GM23248 (cell line): ENCODE data around the gene PXK. TPM values are rescaled to one million over a fixed set of nuclear protein-coding genes. Genes with fewer than 3 reads are reported as not detected.

Source experiments
- DNase-seq: peaks from one replicate; pipeline ENCODE4 v3.0.0-alpha.2; 2015
- H2AFZ ChIP-seq: fragments of 200-600 bp; sonication (generic); 2 replicates; pipeline ENCODE4 v1.6.1; 2016; ENCODE audit warnings: antibody characterized with exemption
- H3F3A ChIP-seq: fragments of 200-600 bp; sonication (generic); 2 replicates; pipeline ENCODE4 v1.6.1; 2016; ENCODE audit warnings: mild to moderate bottlenecking, antibody characterized with exemption, mixed run types; ENCODE audit not compliant: insufficient read depth
- H3K27ac ChIP-seq: fragments of 200-600 bp; sonication (generic); 2 replicates; pipeline ENCODE4 v1.5.1; 2016; ENCODE audit warnings: mild to moderate bottlenecking
- H3K27me3 ChIP-seq: fragments of 200-600 bp; sonication (generic); replicated peaks from 2 replicates; pipeline ENCODE4 v1.6.1; 2016; ENCODE audit warnings: mild to moderate bottlenecking; ENCODE audit not compliant: insufficient read depth
- H3K36me3 ChIP-seq: fragments of 200-600 bp; sonication (generic); 2 replicates; pipeline ENCODE4 v1.6.1; 2016; ENCODE audit warnings: low read depth, mild to moderate bottlenecking
- H3K4me1 ChIP-seq: fragments of 200-600 bp; sonication (generic); 2 replicates; pipeline ENCODE4 v1.6.1; 2016; ENCODE audit warnings: mild to moderate bottlenecking; ENCODE audit not compliant: insufficient read depth
- H3K4me2 ChIP-seq: fragments of 200-600 bp; sonication (generic); one replicate; pipeline ENCODE4 v1.6.1; 2016; ENCODE audit warnings: mild to moderate bottlenecking; ENCODE audit not compliant: unreplicated experiment
- H3K4me3 ChIP-seq: fragments of 200-600 bp; sonication (generic); 2 replicates; pipeline ENCODE4 v1.5.1; 2016; ENCODE audit warnings: mild to moderate bottlenecking
- H3K79me2 ChIP-seq: fragments of 200-600 bp; sonication (generic); 2 replicates; pipeline ENCODE4 v1.6.1; 2016; ENCODE audit warnings: mild to moderate bottlenecking; ENCODE audit not compliant: insufficient read depth
- H3K9ac ChIP-seq: fragments of 200-600 bp; sonication (generic); 2 replicates; pipeline ENCODE4 v1.6.1; 2016; ENCODE audit warnings: mild to moderate bottlenecking
- H3K9me2 ChIP-seq: fragments of 200-600 bp; sonication (generic); 2 replicates; pipeline ENCODE4 v1.6.1; 2016; ENCODE audit warnings: mixed run types, mild to moderate bottlenecking, moderate library complexity; ENCODE audit not compliant: insufficient read depth
- H3K9me3 ChIP-seq: fragments of 200-600 bp; sonication (generic); one replicate; pipeline ENCODE4 v1.6.1; 2017; ENCODE audit warnings: low read depth
- H4K20me1 ChIP-seq: fragments of 200-600 bp; sonication (generic); 2 replicates; pipeline ENCODE4 v1.6.0; 2016; ENCODE audit not compliant: insufficient read depth
- EZH2 ChIP-seq: fragments of 200-600 bp; sonication (generic); IDR thresholded peaks from 2 replicates; pipeline ENCODE4 v1.6.1; 2018; ENCODE audit warnings: antibody characterized with exemption, mild to moderate bottlenecking; ENCODE audit not compliant: insufficient read depth, poor library complexity, severe bottlenecking
- EZH2phosphoT487 ChIP-seq: fragments of 200-600 bp; sonication (generic); IDR thresholded peaks from 2 replicates; pipeline ENCODE4 v1.6.1; 2018; ENCODE audit warnings: antibody characterized with exemption, moderate library complexity, mild to moderate bottlenecking, low read depth; ENCODE audit not compliant: insufficient read depth
- WGBS, 2 experiments: methylation state at CpG; one replicate each; pipeline ENCODE4 v1.1.6; 2015 to 2017; ENCODE audit warnings: low lambda C conversion rate in 2 of 2, low coverage in 1 of 2; ENCODE audit errors: missing lambda C conversion rate in 2 of 2; 5-methylcytosine and 5-hydroxymethylcytosine counted together
- in situ Hi-C: fragments of 300-500 bp; cut with MboI; formaldehyde crosslinking; loops from 2 replicates; pipeline ENCODE4 v1.15.0; 2020
- polyA plus RNA-seq: library from polyadenylated mRNA; unstranded; fragments of >200 nt; fragmentation: Nextera tagmentation; extraction: Ambion mirVana; gene quantifications from 2 replicates; pipeline ENCODE4 v1.2.1, GENCODE V29; 2016
- total RNA-seq: library from RNA; depleted of rRNA; stranded (reverse); fragments of >200 nt; shearing (Covaris generic); gene quantifications from 2 replicates; pipeline ENCODE4 v1.2.3, GENCODE V29; 2014

PXK gene
- total and polyA plus RNA-seq, 2 experiments from 2014 or later, result 33.8 to 45.1 TPM

GRCh38 chr3:58321791-58322190 lies 10.9 kb upstream of the PXK start:
- WGBS, 2 experiments, result 92 to 94% methylated on average over 7 of the region's 7 CpGs

GRCh38 chr3:58322793-58323192 lies 9.9 kb upstream of the PXK start:
- H2AFZ ChIP-seq, result no peak overlapping the region
- H3K4me3 ChIP-seq, result no peak overlapping the region
- no peaks in the 10 kb centered on the region for H3K9me2 ChIP-seq
- H3K4me1 ChIP-seq, result peaks cover 8% of the 10 kb centered on the region; the same call in 1 of the 2 replicates
- H3K27me3 ChIP-seq, result no peaks in the 10 kb centered on the region
- H3K9ac ChIP-seq, result no peak overlapping the region
- no peak for TF ChIP-seq EZH2
- no peak for TF ChIP-seq EZH2phosphoT487
- H3K27ac ChIP-seq, result no peak overlapping the region
- no peaks in the 10 kb centered on the region for H4K20me1 ChIP-seq
- peaks cover 25% of the 10 kb centered on the region; the same call in 1 of the 2 replicates for H3F3A ChIP-seq
- peaks cover 8% of the 10 kb centered on the region; the same call in 1 of the 2 replicates for H3K36me3 ChIP-seq
- H3K9me3 ChIP-seq, result no peaks in the 10 kb centered on the region
- no peak for DNase-seq
- WGBS, 2 experiments, result 85 to 91% methylated on average over 1 of the region's 1 CpG
- 0 out of 2 replicates have a peak, but pooled peaks cover 8% of the 10 kb centered on the region for H3K79me2 ChIP-seq
- H3K4me2 ChIP-seq, result no peak overlapping the region
- in situ Hi-C loops, result loop anchor here (10.0 kb wide), 1 partner anchor 212 kb away; the partner anchor contains the start of gene ACOX2

More at GRCh38 chr3:58321791-58322190, 10.9 kb upstream of the PXK start:
- Histone ChIP-seq H3K4me3 (no peak overlapping the region), H3K27me3 (no peaks in the 10 kb centered on the region), H3K9me3 (no peaks in the 10 kb centered on the region), H4K20me1 (no peaks in the 10 kb centered on the region), H3F3A (peaks cover 25% of the 10 kb centered on the region; the same call in 1 of the 2 replicates), H2AFZ (no peak overlapping the region), H3K36me3 (peaks cover 17% of the 10 kb centered on the region), H3K4me2 (no peak overlapping the region), H3K9me2 (no peaks in the 10 kb centered on the region), H3K4me1 (peaks cover 8% of the 10 kb centered on the region; the same call in 1 of the 2 replicates), H3K79me2 (0 out of 2 replicates have a peak, but pooled peaks cover 8% of the 10 kb centered on the region), H3K27ac (no peak overlapping the region), H3K9ac (no peak overlapping the region)
- in situ Hi-C loops, result loop anchor here (10.0 kb wide), 1 partner anchor 213 kb away; the partner anchor contains the start of gene ACOX2
- DNase-seq, result no peak
- TF ChIP-seq EZH2 (no peak), EZH2phosphoT487 (no peak)

GRCh38 chr3:58323529-58324390 lies 8.9 kb upstream of the PXK start:
- no peak overlapping the region for H3K27ac ChIP-seq
- peaks cover 8% of the 10 kb centered on the region; the same call in 1 of the 2 replicates for H3K4me1 ChIP-seq
- 64 to 65% methylated on average over 3 of the region's 3 CpGs for WGBS, 2 experiments
- H3K27me3 ChIP-seq, result no peaks in the 10 kb centered on the region
- H2AFZ ChIP-seq, result no peak overlapping the region
- no peaks in the 10 kb centered on the region for H4K20me1 ChIP-seq
- peaks cover 24% of the 10 kb centered on the region; the same call in 1 of the 2 replicates for H3F3A ChIP-seq
- H3K9ac ChIP-seq, result no peak overlapping the region
- H3K9me2 ChIP-seq, result no peaks in the 10 kb centered on the region
- no peak for DNase-seq
- TF ChIP-seq EZH2, result no peak
- TF ChIP-seq EZH2phosphoT487, result no peak
- 0 out of 2 replicates have a peak, but pooled peaks cover 8% of the 10 kb centered on the region for H3K79me2 ChIP-seq
- H3K4me2 ChIP-seq, result no peak overlapping the region
- no peaks in the 10 kb centered on the region for H3K9me3 ChIP-seq
- in situ Hi-C loops, result loop anchor here (10.0 kb wide), 1 partner anchor 211 kb away; the partner anchor contains the start of gene ACOX2
- peaks cover 5% of the 10 kb centered on the region; the same call in 1 of the 2 replicates for H3K36me3 ChIP-seq
- H3K4me3 ChIP-seq, result no peak overlapping the region

- H3F3A ChIP-seq, result peaks cover 19% of the 10 kb centered on the region; the same call in 1 of the 2 replicates
- H3K27me3 ChIP-seq, result no peaks in the 10 kb centered on the region
- no peak overlapping the region for H3K4me3 ChIP-seq
- no peak for TF ChIP-seq EZH2phosphoT487
- TF ChIP-seq EZH2, result no peak
- in situ Hi-C loops, result loop anchor here (5.0 to 10.0 kb wide), 2 partner anchors 83 to 210 kb away; partner anchors contain the start of gene ACOX2
- no peak overlapping the region for H2AFZ ChIP-seq
- no peaks in the 10 kb centered on the region for H3K36me3 ChIP-seq
- H3K9me2 ChIP-seq, result no peaks in the 10 kb centered on the region
- WGBS, 2 experiments, result 93 to 97% methylated on average over 7 of the region's 7 CpGs
- H4K20me1 ChIP-seq, result no peaks in the 10 kb centered on the region
- no peak overlapping the region for H3K9ac ChIP-seq
- peak overlapping the region; percentile 16 for H3K4me2 ChIP-seq
- DNase-seq, result no peak
- H3K9me3 ChIP-seq, result no peaks in the 10 kb centered on the region
- H3K27ac ChIP-seq, result no peak overlapping the region
- peaks cover 8% of the 10 kb centered on the region; the same call in 1 of the 2 replicates for H3K4me1 ChIP-seq
- H3K79me2 ChIP-seq, result 0 out of 2 replicates have a peak, but pooled peaks cover 8% of the 10 kb centered on the region
Observed at GRCh38 chr3:58324391-58325390, 8.0 kb upstream of the PXK start.
